Nucleus accumbens (tissue), 56 donors: ENCODE data around the gene GAL3ST1.

Source experiments
- DNase-seq, 56 donors: peaks; one replicate each; lab custom pipeline; 2025; lab: John Stamatoyannopoulos, UW

The GAL3ST1 gene

GRCh38 chr22:30539368-30539767, 35.1 kb downstream of the GAL3ST1 start:
- DNase-seq, result no peak

DNA sequence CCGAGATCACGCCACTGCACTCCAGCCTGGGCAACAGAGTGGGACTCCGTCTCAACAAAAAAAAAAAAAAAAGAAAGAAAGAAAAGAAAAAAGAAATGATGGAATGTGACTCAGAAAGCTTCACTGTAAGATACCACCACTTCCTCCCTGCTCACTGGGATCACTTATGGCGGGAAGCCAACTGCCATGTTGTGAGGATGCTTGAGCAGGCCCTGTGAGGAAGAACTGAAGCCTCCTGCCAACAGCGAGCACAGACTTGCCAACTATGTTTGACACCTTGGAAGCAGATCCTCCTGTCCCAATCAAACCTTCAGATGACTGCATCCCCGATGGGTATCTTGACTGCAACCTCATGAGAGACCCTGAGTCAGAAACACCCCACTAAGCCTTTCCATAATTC, 36.2 kb downstream of the GAL3ST1 start:
- no peak for DNase-seq

GRCh38 chr22:30537083-30537731, 37.3 kb downstream of the GAL3ST1 start:
- peak in 1 of 56 donors; percentile 6 for DNase-seq

DNA sequence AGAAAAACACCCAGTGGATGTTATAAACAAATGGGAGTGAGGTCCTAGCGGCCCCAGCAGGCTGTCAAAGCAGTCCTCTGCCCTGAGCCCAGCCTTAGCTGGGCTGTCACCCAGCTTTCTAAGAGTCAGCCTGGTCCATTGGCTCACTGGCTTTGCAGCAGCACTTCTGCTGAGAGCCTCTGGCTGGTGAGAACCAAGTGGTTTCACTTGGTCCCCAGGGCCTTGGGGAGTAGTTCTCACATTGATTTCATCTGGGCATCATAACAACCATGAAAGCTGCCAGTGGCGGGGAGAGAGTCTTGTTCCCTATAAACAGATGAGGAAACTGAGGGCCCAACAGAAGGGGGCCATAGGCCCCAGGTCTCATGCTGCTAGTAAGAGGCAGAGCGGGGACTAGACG, 39.3 kb downstream of the GAL3ST1 start:
- DNase-seq, result no peak

DNA sequence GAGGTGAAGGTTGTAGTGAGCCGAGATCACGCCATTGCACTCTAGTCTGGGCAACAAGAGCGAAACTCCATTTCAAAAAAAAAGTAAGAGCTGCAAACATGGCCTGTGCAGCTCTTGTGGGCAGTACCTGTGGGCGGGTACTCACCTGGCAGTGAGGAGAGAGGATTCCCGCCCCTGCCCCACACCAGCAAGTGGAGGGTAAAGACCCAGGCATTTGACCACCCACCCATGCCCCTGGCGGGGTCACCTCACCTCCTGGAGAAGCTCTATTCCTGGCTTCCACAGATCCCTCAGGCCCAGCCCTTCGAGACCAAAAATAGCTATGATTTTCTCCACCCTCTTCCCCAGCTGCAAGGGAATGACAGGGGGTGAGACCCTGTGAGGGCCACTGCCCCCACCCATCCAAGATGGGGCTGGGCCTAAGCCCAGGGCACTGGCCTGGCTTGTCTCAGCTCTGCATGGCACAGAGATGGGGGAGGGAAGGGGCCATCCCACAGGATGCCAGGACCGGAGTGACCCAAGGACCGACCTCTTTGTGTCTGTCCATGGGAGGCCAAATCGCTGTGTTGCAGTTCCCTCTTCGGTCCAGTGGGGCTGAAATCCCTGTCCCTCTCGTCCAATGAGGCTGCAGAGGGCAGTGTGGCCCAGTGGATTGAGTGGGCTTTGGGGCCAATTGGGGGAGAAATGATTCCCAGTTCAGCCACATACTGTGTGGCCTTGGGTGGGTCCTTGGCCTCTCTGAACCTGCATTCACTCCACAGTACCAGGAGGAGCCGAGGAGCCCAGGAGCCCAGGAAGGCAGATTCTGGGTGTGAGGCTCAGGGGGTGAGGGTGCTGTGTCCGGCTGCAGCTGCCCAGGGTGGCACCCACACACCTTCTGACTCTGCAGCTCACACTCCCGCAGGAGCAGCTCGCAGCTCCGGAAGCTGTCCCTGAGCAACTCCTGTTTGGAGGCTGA, 42.5 kb downstream of the GAL3ST1 start:
- no peak for DNase-seq

DNA sequence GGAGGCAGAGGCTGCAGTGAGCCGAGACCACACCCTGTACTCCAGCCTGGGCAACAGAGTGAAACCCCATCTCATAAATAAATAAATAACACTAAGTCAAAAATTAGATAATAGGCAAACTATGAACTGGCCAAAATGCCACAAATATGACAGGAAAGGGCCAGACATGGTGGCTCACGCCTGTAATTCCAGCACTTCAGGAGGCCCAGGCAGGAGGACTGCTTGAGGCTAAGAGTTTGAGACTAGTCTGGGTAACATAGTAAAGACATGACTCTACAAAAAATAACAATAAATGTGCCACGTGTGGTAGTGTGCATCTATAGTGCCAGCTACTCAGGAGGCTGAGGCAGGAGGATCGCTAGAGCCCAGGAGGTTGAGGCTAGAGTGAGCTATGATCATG, 47.8 kb downstream of the GAL3ST1 start:
- no peak for DNase-seq

DNA sequence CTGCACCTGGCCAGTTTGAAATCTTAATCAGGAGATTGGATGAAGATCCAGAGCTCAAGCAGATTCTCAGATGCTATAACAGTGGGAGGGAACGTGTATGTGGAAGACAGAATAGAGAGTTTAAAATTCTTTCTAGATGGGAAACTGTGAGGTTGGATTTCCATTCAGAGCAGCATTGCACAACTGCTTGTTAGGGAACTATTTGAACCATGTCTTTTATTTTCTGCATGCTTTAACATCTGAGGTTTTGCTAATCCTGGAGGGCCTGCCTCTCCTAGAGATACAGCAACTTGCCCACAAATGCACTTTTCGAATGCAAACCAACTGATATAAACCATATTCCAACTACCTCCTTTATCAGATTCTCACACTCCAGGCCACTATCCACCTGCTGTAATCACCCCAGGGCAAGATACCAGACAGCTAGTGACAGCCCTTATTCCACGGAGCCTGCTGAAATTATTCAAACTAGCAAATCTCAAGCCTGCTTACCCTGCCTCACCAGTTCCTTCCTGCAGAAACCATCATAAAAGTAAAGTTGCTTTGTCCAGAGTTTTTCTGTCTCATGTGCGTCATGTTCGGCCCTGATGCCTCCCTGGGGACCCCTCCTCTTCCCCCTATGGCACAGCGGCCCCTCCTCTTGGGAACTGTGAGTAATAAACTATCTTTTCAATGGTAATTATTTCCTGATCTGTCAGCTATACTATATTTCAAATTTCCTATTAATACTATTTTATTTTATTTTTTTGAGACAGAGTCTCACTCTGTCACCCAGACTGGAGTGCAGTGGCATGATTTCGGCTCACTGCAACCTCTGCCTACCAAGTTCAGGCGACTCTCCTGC, 50.6 kb downstream of the GAL3ST1 start:
- no peak for DNase-seq

DNA sequence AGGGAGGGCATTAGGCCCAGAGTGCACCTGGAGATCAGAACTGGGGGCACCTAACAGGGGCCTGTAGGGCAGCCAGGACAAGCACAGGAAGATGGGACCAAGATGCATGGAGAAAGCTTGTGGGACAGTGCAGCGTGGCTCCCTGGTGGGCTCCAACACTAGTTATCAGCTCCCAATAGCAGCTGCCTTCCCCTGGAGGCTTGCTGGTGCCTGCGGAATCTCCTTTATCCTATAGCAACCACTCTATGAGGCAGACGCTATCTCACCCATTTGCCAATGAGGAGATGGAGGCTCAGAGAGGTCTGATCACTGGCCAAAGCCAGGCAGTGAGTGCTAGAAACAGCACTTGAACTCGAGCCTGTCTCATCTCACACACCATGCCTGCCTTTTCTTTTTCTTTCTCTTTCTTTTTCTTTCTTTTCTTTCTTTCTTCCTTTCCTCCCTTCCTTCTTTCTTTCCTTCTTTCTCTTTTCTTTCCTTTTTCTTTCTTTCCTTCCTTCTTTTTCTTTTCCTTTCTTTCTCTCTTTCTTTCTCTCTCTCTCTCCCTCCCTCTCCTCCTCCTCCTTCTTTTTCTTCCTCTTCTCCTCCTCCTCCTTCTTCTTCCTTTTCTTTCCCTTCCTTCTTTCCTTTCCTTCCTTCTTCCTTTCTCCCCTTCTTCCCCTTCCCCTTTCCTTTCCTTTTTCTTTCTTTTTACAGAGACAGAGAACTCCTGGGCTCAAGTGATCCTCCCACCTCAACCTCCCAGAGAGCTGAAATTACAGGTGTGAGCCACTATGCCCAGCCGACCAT, 52.9 kb downstream of the GAL3ST1 start:
- DNase-seq, result no peak

DNA sequence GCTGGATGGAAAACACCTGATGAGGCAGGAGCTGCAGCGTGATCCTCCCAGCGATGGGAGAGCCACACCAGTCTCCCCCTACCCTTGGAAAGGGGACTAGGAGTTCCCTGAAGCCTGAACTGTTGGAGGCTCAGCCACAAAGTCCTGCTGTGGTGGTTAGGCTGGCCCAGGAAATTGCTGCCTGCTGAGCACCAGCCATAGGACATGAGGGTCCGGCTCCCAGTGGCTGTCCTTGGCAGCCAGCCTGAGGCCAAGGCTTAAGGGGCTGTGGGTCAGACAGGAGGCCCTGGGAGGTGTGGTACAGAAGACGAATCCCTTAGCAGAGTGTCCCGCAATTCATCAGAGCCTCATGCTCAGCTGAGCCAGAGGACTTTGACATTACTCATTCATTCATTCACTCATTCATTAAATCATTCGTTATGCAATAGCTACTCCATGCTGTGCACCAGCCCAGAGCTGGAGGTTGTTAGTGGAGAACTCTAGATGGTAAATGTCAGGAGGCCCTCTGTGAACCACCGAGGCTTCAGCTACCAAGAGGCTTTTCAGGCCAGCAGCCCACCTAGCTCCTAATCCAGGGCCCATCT, 54.5 kb downstream of the GAL3ST1 start:
- no peak for DNase-seq

DNA sequence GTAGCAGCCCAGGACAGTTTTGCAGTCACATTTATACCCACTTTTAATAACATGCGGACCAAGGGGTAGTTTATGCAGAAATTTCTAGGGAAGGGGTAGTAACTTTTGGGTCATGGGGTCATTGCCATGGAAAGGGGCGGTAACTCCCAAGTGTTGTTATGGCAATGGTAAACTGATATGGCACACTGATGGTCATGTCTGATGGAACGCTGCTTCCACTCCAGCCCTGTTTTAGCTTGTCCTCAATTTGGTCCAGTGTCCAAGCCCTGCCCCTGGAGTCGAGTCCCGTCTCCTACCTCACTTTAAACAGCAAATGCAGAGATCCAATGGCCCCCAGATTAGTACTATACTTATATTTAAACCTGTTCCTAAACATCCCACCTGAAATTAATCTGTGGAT, 57.7 kb downstream of the GAL3ST1 start:
- no peak for DNase-seq

- no peak for DNase-seq
These were observed 58.2 kb downstream of the GAL3ST1 start for GRCh38 chr22:30516273-30516672.

DNA sequence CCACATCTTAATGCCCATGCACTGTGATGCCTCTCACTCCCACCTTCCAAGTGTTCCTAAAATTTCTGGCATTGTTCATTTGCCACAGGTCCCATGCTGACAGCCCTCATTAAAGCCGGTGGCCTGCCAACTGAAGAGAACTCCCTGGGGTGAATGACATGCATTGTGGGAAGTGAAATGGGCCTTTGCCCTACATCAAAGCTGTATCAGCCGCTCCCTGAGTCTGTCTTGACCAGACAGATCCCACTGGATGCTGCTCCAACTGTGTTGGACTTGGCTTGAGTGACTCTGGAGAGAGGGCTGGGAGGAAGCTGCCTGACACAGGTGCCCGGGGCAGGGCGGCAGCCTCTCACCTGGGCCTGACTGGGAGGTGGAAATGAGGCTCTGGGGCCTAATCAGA, 60.2 kb downstream of the GAL3ST1 start:
- no peak for DNase-seq

DNA sequence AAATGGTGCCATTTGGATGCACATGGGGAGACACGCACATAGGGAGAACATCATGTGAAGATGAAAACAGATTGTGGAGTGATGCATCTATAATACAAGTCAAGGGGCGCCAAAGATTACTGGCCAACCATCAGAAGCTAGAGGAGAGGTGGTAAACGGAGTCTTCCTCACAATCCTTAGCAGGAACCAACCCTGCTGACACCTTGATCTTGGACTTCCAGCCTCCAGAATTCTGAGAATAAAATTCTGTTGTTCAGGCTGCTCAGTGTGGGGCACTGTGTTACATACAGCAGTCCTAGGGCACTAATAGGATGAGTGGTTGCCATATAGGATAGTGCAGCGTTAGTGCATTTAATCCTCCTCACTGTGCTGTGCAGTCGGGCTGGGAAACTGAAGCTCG, 61.0 kb downstream of the GAL3ST1 start:
- no peak for DNase-seq

DNA sequence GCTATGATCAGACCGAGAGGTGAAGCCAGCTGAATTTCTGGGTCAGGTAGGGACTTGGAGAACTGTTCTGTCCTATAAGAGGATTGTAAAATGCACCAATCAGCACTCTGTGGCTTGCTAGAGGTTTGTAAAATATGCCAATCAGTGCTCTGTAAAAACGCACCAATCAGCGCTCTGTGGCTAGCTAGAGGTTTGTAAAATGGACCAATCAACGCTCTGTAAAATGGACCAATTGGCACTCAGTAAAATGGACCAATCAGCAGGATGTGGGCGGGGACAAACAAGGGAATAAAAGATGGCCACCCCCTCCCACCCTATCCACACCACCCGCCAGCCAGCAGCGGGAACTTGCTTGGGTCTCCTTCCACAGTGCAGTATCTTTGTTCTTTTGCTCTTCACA, 62.6 kb downstream of the GAL3ST1 start:
- no peak for DNase-seq

- DNase-seq, result no peak
These were observed 63.4 kb downstream of the GAL3ST1 start for GRCh38 chr22:30511109-30511508.

DNA sequence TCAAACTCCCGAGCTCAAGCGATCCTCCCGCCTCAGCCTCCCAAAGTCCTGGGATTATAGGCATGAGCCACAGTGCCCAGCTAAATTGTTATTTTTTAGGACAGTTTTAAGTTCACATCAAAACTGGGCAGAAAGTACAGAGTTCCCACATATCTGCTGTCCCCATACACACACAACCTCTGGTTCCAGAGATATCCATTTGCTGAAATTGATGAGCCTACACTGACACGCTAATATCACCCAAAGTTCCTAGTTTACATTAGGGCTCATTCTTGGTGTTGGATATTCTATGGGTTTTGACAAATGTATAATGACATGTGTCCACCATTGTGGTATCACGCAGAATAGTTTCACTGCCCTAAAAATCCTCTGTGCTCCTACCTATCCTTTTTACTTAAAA, 66.2 kb downstream of the GAL3ST1 start:
- DNase-seq, result no peak

- no peak for DNase-seq
These were observed 66.8 kb downstream of the GAL3ST1 start for GRCh38 chr22:30507670-30508069.

DNA sequence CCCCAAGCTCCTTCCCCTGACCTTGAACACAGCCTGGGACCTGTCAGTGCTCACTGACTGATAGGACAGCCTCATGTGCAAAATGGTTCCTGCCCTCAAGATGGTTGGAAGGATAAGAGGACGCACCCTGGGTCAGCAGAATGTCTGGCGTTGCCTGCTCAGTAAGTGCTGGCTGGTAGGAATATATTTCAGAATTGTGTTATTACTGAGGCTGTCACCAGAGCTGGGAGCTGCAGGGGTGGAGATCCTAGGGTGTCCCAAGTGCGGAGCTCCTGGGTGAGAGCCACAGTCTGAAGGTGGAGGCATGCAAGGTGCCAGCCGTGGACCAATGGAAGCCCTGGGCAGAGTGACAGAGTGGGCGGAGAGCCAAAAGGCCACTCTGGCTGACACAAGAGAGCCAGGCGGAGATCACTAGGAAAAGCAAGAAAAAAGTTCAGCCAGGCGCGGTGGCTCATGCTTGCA, 67.9 kb downstream of the GAL3ST1 start:
- DNase-seq, result no peak
